Skin of body (tissue), 2 donors: ENCODE data around the gene GRM2. TPM values are rescaled to one million over a fixed set of nuclear protein-coding genes. Genes with fewer than 3 reads are reported as not detected.

ENCODE experiments used
- DNase-seq: peaks from one replicate; lab custom pipeline; 2025; lab: John Stamatoyannopoulos, UW
- total RNA-seq: library from RNA; depleted of rRNA; stranded (reverse); fragments of >200 nt; gene quantifications from one replicate; pipeline ENCODE4 v1.2.3, GENCODE V29; 2014

Gene GRM2
- total RNA-seq = 0.10 TPM

- peak; percentile 70 for DNase-seq
Measured at GRCh38 chr3:51706788-51707731, at the start of gene GRM2. Gene GRM2, plus strand, starts transcription at chr3:51707068. Its CDS starts 1,916 bp downstream, at chr3:51708984.

- no peak for DNase-seq
Measured at GRCh38 chr3:51657234-51657633, 49.6 kb upstream of the GRM2 start.

- no peak for DNase-seq
Measured at GRCh38 chr3:51659942-51660341, 46.9 kb upstream of the GRM2 start.

GRCh38 chr3:51662456-51662855 lies 44.4 kb upstream of the GRM2 start:
- DNase-seq = no peak

- no peak for DNase-seq
Measured at GRCh38 chr3:51668756-51669155, 38.1 kb upstream of the GRM2 start.

- DNase-seq = peak; percentile 56
Measured at GRCh38 chr3:51669241-51670052, 37.4 kb upstream of the GRM2 start.

GRCh38 chr3:51670053-51670822 lies 36.6 kb upstream of the GRM2 start:
- no peak for DNase-seq

- DNase-seq = peak; percentile 69
Measured at GRCh38 chr3:51670823-51671733, 35.8 kb upstream of the GRM2 start, which contains the start of gene TEX264. Gene TEX264, plus strand, starts transcription at chr3:51671252. Its CDS starts 3,053 bp downstream, at chr3:51674305.

- DNase-seq = peak; percentile 15
Measured at GRCh38 chr3:51671734-51672475, 35.0 kb upstream of the GRM2 start.

GRCh38 chr3:51673181-51673801 lies 33.6 kb upstream of the GRM2 start:
- no peak for DNase-seq

GRCh38 chr3:51673802-51674654 lies 32.8 kb upstream of the GRM2 start:
- DNase-seq = no peak

GRCh38 chr3:51675201-51675611 lies 31.7 kb upstream of the GRM2 start:
- no peak for DNase-seq

- no peak for DNase-seq
Measured at GRCh38 chr3:51676102-51676640, 30.7 kb upstream of the GRM2 start.

GRCh38 chr3:51677358-51677757 lies 29.5 kb upstream of the GRM2 start:
- DNase-seq = no peak

- no peak for DNase-seq
Measured at GRCh38 chr3:51678186-51678585, 28.7 kb upstream of the GRM2 start.

- no peak for DNase-seq
Measured at GRCh38 chr3:51678641-51679040, 28.2 kb upstream of the GRM2 start.

GRCh38 chr3:51679318-51679717 lies 27.6 kb upstream of the GRM2 start:
- no peak for DNase-seq

- DNase-seq = no peak
Measured at GRCh38 chr3:51679777-51680176, 27.1 kb upstream of the GRM2 start.
